HG03558 (cell line): Measurements from ENCODE around the gene UBE2L3.

ENCODE experiments used
- ATAC-seq: cut with Tn5 transposase; IDR thresholded peaks from one replicate; pipeline ENCODE4 v1.9.1; 2021; ENCODE audit warnings: moderate number of reproducible peaks; ENCODE audit not compliant: unreplicated experiment; ENCODE audit errors: extremely low read depth

The UBE2L3 gene

GRCh38 chr22:21665047-21665851 lies 97.7 kb downstream of the UBE2L3 start:
- no peak for ATAC-seq

- ATAC-seq = no peak
These were observed 99.3 kb downstream of the UBE2L3 start for GRCh38 chr22:21666786-21667185.

- ATAC-seq = no peak
These were observed 101.5 kb downstream of the UBE2L3 start for GRCh38 chr22:21669026-21669425.

GRCh38 chr22:21672107-21672629 lies 104.7 kb downstream of the UBE2L3 start:
- no peak for ATAC-seq
